ENCODE data around the gene EXOC3L4. TPM values are rescaled to one million over a fixed set of nuclear protein-coding genes. Genes with fewer than 3 reads are reported as not detected.

EXOC3L4 gene
- total RNA-seq, 2 donors from 2014 or later: 0.66 to 1.8 TPM

DNA sequence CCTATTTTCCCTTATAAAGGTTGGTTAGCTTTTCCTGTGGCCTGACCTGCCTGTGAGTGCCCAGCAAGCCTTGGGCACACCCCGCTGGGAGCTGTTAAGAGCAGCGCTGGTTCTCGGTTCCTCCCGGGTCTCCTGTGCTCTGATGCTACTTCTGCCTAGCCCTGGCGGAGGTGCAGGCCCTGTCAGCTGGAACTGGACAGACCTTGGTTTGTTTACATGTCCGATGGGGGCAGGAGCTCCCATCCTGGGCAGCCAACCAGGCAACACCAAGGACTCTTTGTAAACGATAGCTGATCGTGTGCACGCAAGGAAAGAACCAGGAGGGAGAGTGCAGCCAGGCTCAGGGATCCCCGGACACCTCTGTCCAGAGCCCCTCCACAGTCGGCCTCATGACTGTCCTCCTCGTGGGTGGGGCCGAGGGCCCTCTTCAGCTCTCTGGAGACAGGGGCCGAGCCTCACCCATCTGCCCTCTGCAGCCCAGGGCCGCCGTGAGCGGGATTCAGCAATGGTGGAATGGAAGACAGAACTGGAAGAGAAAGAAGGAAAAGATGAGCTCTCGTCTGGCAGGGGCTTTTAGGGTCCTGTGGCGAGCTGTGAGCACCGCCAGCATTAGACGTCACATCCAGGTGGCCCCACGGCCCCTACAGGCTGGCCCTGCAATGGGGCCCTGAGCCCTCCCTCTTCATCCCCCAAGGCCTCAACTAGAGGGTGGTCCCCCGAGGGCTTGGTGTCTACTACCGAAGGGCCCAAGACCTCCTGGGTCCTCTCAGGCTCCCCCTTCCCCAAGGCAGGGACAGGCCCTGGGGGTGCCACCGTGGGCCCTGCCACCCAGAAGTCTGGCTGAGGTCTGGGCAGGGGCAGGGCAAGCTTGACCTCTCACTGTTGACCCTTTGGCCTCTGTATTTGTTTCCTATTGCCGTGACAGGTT lies 41.1 kb downstream of the EXOC3L4 start:
- H3K4me1 ChIP-seq: peaks cover 23% of the 10 kb centered on the region
- intact Hi-C loops (cut with DNase I): no loop called here
- no peak overlapping the region for H3K27ac ChIP-seq
- H3K27me3 ChIP-seq: no peaks in the 10 kb centered on the region
- DNase-seq (no peak), ATAC-seq (no peak)
- no peaks in the 10 kb centered on the region for H3K9me3 ChIP-seq
- no peak overlapping the region for H3K4me3 ChIP-seq
- TF ChIP-seq POLR2A (IDR thresholded peaks at IDR 0.05): no peak
- TF ChIP-seq, protein P1, sequence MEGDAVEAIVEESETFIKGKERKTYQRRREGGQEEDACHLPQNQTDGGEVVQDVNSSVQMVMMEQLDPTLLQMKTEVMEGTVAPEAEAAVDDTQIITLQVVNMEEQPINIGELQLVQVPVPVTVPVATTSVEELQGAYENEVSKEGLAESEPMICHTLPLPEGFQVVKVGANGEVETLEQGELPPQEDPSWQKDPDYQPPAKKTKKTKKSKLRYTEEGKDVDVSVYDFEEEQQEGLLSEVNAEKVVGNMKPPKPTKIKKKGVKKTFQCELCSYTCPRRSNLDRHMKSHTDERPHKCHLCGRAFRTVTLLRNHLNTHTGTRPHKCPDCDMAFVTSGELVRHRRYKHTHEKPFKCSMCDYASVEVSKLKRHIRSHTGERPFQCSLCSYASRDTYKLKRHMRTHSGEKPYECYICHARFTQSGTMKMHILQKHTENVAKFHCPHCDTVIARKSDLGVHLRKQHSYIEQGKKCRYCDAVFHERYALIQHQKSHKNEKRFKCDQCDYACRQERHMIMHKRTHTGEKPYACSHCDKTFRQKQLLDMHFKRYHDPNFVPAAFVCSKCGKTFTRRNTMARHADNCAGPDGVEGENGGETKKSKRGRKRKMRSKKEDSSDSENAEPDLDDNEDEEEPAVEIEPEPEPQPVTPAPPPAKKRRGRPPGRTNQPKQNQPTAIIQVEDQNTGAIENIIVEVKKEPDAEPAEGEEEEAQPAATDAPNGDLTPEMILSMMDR (IDR thresholded peaks at IDR 0.05): no peak
- peaks cover 0 to 3% of the 10 kb centered on the region in 2 donors for H3K36me3 ChIP-seq (replicated peaks in 1 of 2; ENCODE audit: insufficient read depth in 1 of 2, low read depth in 2 of 2)
- 81 to 87% methylated on average over 22 to 25 of the region's 26 CpGs for WGBS, 2 donors

DNA sequence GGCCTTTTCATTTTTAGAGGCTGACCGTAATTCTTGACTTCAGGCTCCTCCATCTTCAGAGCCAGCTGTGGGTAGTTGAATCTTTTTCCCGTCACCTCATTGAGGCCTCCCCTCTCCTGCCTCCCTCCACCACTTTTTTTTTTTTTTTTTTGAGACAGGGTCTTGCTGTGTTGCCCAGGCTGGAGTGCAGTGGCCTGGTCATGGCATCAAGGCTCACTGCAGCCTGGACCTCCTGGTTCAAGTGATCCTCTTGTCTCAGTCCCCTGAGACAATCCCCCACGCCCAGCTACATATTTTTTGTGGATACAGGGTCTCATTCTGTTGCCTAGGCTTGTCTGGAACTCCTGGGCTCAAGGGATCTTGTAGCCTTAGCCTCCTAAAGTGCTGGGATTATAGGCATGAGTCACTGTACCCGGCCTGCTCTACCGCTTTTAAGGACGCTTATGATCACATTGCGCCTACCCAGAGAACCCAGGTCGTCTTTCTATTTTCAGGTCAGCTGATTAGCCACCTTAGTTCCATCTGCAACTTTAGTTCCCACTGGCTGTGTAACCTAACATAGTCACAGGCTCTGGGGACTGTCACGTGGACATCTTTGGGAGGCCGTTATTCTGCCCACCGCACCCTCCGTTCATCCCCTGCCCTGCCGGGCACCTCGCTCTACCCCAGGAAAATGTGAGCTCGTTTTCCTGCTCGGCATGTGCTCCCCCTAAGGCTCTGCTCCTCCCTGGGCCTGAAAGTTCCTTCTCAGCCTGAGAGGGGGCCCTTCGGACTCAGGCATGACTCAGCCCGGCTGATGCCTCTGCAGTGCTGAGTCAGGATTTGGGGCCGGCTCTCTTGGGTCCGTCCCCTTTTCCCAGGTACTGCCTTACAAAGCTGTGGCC lies 42.1 kb downstream of the EXOC3L4 start:
- Histone ChIP-seq H3K4me3 (no peak overlapping the region), H3K27me3 (no peaks in the 10 kb centered on the region), H3K4me1 (peaks cover 13% of the 10 kb centered on the region), H3K9me3 (no peaks in the 10 kb centered on the region), H3K36me3 (replicated peaks in 1 of 2; ENCODE audit: insufficient read depth in 1 of 2, low read depth in 2 of 2) (peaks cover 0 to 3% of the 10 kb centered on the region in 2 donors), H3K27ac (no peak overlapping the region)
- DNase-seq (no peak), ATAC-seq (no peak)
- intact Hi-C loops (cut with DNase I): no loop called here
- TF ChIP-seq POLR2A (IDR thresholded peaks at IDR 0.05): no peak
- TF ChIP-seq, protein P1 (IDR thresholded peaks at IDR 0.05): no peak
- 72 to 91% methylated on average over 17 of the region's 20 CpGs for WGBS, 2 donors

DNA sequence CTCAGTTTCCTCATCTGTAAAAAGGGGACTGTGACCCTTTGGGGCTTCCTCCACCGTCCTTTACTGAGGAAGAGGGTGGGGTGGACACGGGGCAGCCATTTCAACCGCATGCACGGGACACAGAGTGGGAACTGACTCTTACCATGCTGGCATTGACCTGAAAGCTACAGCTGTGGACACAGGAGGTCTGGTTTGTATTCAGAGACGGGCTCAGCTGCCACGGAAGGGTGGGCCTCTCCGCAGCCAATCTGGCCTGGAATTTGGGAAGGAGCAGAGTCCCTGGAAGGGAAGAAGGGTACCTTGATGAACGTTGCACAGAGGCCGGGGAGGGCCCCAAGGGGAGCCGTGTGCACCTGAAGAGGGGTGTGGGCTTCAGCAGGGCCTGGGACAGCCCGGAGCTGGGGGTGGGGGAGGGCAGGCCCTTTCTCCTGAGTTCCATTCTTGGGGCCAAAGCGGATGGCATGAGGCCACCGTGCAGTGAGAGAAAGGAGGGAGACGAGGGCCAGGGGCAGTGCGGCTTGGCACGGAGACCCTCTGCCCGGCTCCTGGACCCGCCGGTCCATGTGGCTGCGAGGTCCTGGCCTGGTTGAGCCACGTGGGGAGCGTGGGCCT lies 43.3 kb downstream of the EXOC3L4 start:
- Histone ChIP-seq H3K4me1 (peaks cover 1% of the 10 kb centered on the region), H3K9me3 (no peaks in the 10 kb centered on the region), H3K36me3 (replicated peaks in 1 of 2; ENCODE audit: insufficient read depth in 1 of 2, low read depth in 2 of 2) (peaks cover 0 to 3% of the 10 kb centered on the region in 2 donors), H3K27me3 (peaks cover 0 to 3% of the 10 kb centered on the region in 2 donors), H3K4me3 (no peak overlapping the region), H3K27ac (no peak overlapping the region)
- ATAC-seq (no peak), DNase-seq (no peak)
- 84 to 87% methylated on average over 11 to 22 of the region's 22 CpGs for WGBS, 2 donors
- TF ChIP-seq, protein P1 (IDR thresholded peaks at IDR 0.05): no peak
- TF ChIP-seq POLR2A (IDR thresholded peaks at IDR 0.05): no peak
- intact Hi-C loops (cut with DNase I): no loop called here

DNA sequence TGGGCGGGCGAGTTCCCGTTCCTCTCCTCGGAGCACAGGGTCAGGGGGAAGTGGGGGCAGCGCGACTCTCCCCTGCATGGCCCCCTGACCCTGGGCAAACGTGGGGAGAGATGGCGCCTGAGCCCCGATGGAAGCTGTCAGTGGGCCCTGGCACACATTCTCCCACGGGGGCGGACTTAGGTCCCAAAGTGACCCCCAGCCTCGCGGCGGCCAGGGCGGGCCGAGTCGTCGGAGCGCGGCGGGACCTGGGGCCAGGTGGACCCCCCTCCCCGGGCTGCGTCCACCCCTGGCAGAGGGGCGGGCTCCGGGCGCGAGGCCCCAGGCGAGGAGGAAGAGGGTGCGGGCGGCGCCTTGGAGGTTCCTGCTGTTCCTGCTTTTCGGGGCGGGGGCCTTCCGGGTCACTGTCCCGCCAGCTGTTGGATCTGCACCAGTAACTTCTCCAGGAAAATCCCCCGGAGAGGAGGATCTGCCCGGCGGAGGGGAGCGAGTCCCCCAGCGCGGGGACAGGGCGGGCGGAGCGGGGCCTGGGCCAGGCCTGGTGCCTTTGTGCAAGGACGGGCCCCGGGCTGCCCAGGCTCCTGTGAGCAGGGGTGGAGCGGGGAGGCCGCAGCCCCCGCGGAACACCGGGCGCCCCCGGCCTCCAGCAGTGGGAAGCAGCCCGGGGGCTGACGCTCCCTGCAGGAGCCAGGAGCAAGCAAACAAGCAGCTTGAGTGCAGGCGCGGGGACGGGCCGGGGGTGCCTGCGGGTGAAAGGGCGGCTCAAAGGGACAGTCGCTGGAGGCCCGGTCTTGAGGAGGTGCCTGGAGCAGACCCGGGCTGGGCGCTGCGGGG lies 44.0 kb downstream of the EXOC3L4 start:
- no peak overlapping the region for H3K27ac ChIP-seq
- WGBS, 2 donors: 43 to 46% methylated on average over 25 to 63 of the region's 66 CpGs
- DNase-seq: no peak
- ATAC-seq: no peak
- H3K9me3 ChIP-seq: no peaks in the 10 kb centered on the region
- peaks cover 0 to 3% of the 10 kb centered on the region in 2 donors for H3K27me3 ChIP-seq
- TF ChIP-seq, protein P1 (IDR thresholded peaks at IDR 0.05): no peak
- intact Hi-C loops (cut with DNase I): no loop called here
- H3K4me3 ChIP-seq: no peak overlapping the region
- no peaks in the 10 kb centered on the region for H3K4me1 ChIP-seq
- no peaks in the 10 kb centered on the region for H3K36me3 ChIP-seq (replicated peaks in 1 of 2; ENCODE audit: insufficient read depth in 1 of 2, low read depth in 2 of 2)

Measured in body of pancreas (tissue), 4 donors.